Mammary epithelial cell (primary cell): Measurements from ENCODE around the gene TCEAL7.

Experiments
- EZH2 ChIP-seq: IDR thresholded peaks from 2 replicates; pipeline ENCODE4 v1.6.1; 2012; ENCODE audit warnings: low read length, inconsistent platforms, borderline replicate concordance
- TF ChIP-seq, protein P1 (sequence below), 2 donors: IDR thresholded peaks in 1 of 2; conservative IDR thresholded peaks in 1 of 2; 2 replicates each; pipeline ENCODE4 v1.5.1; 2011 to 2012; ENCODE audit warnings: inconsistent platforms in 2 of 2, low read length in 2 of 2, mild to moderate bottlenecking in 2 of 2, control low read depth in 1 of 2, low read depth in 1 of 2; ENCODE audit not compliant: insufficient read depth in 1 of 2; ENCODE audit errors: extremely low read depth in 1 of 2

DNA sequence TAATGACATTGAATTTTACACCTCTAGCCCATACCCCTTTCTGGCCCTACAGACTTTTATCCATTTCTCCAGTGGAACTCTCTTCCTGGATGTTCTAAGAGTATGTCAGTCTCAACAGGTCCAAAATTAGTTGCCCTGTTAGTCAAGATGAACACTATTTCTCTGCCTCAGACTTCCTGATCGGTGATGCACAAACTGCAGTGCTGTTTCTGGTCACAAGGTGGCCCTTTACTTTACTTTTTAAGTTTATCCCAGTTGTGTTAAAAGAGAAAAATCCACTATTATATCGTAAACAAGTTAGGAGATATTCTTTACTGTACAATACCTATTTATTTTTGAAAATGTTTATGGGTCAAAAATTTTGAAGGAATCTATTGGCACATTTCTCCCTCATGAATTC lies 13.1 kb downstream of the TCEAL7 start:
- TF ChIP-seq, protein P1, sequence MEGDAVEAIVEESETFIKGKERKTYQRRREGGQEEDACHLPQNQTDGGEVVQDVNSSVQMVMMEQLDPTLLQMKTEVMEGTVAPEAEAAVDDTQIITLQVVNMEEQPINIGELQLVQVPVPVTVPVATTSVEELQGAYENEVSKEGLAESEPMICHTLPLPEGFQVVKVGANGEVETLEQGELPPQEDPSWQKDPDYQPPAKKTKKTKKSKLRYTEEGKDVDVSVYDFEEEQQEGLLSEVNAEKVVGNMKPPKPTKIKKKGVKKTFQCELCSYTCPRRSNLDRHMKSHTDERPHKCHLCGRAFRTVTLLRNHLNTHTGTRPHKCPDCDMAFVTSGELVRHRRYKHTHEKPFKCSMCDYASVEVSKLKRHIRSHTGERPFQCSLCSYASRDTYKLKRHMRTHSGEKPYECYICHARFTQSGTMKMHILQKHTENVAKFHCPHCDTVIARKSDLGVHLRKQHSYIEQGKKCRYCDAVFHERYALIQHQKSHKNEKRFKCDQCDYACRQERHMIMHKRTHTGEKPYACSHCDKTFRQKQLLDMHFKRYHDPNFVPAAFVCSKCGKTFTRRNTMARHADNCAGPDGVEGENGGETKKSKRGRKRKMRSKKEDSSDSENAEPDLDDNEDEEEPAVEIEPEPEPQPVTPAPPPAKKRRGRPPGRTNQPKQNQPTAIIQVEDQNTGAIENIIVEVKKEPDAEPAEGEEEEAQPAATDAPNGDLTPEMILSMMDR (conservative IDR thresholded peaks at IDR 0.05 in 1 of 2, IDR thresholded peaks at IDR 0.05 in 1 of 2; ENCODE audit: extremely low read depth in 1 of 2, insufficient read depth in 1 of 2, low read depth in 1 of 2, low read length in 2 of 2): peak; percentile 74 to 83
- no peak for TF ChIP-seq EZH2
